K562 (cell line): ENCODE data around the gene FAM240A. TPM values are rescaled to one million over a fixed set of nuclear protein-coding genes. Genes with fewer than 3 reads are reported as not detected.

Source experiments
- DMBX1 ChIP-seq: fragments of 250-450 bp; sonication (Bioruptor Pico); IDR thresholded peaks from 2 replicates; pipeline ENCODE4 v1.8.0; 2022; ENCODE audit warnings: inconsistent platforms, mild to moderate bottlenecking, moderate library complexity, borderline replicate concordance
- MTA3 ChIP-seq: fragments of 450-650 bp; formaldehyde crosslinking; IDR thresholded peaks from 2 replicates; pipeline ENCODE4 v1.6.1; 2017; ENCODE audit warnings: mild to moderate bottlenecking, borderline replicate concordance
- MTF1 ChIP-seq: fragments of 250-450 bp; sonication (Bioruptor Pico); IDR thresholded peaks from 2 replicates; pipeline ENCODE4 v1.9.0; 2021; ENCODE audit warnings: moderate library complexity, mild to moderate bottlenecking, inconsistent platforms, borderline replicate concordance
- MYNN ChIP-seq, 2 experiments: sonication (generic); formaldehyde crosslinking in 1 of 2; IDR thresholded peaks; 2 replicates each; pipeline versions ENCODE4 v1.5.0 to v1.6.1; 2016 to 2020; ENCODE audit warnings: antibody characterized with exemption in 1 of 2, missing genetic modification reagents in 1 of 2
- NFE2 ChIP-seq: IDR thresholded peaks from 2 replicates; pipeline ENCODE4 v1.6.1; 2014; ENCODE audit warnings: antibody characterized with exemption, low read depth
- NFRKB ChIP-seq: fragments of 450-650 bp; IDR thresholded peaks from 2 replicates; pipeline ENCODE4 v1.6.1; 2016; ENCODE audit warnings: low read depth
- PML ChIP-seq: IDR thresholded peaks from 2 replicates; pipeline ENCODE4 v1.6.1; 2012; ENCODE audit warnings: low read length, inconsistent platforms
- PTTG1 ChIP-seq: fragments of 450-650 bp; IDR thresholded peaks from 2 replicates; pipeline ENCODE4 v1.6.1; 2016; ENCODE audit warnings: low read depth, mild to moderate bottlenecking, missing genetic modification characterization, missing compliant biosample characterization
- RAD21 ChIP-seq, 2 experiments: fragments of 250-450 bp in 1 of 2; fragments of 450-650 bp in 1 of 2; sonication (Bioruptor Pico) in 1 of 2; formaldehyde crosslinking in 1 of 2; IDR thresholded peaks in 1 of 2; conservative IDR thresholded peaks in 1 of 2; 2 replicates each; pipeline versions ENCODE4 v1.4.0 to v1.8.0; 2020 to 2022; ENCODE audit warnings: mild to moderate bottlenecking in 2 of 2, moderate library complexity in 1 of 2
- SMAD4 ChIP-seq: fragments of 250-450 bp; sonication (Bioruptor Pico); conservative IDR thresholded peaks from 2 replicates; pipeline ENCODE4 v1.8.0; 2021; ENCODE audit warnings: inconsistent platforms, mild to moderate bottlenecking, moderate library complexity
- WHSC1 ChIP-seq: IDR thresholded peaks from one replicate; pipeline ENCODE4 v1.6.1; 2012; ENCODE audit warnings: low read length, control low read depth, inconsistent platforms
- YY1 ChIP-seq, 3 experiments: IDR thresholded peaks; 2 replicates each; pipeline ENCODE4 v1.6.1; 2011; ENCODE audit warnings: low read length in 2 of 3, mild to moderate bottlenecking in 2 of 3, moderate library complexity in 2 of 3, borderline replicate concordance in 1 of 3, control low read depth in 1 of 3, low read depth in 1 of 3; ENCODE audit not compliant: insufficient read depth in 3 of 3, insufficient replicate concordance in 2 of 3, control insufficient read depth in 1 of 3, insufficient read length in 1 of 3; ENCODE audit errors: extremely low read depth in 1 of 3
- ZNF134 ChIP-seq: fragments of 250-450 bp; sonication (Bioruptor Pico); conservative IDR thresholded peaks from 2 replicates; pipeline ENCODE4 v1.4.0; 2020
- ZNF174 ChIP-seq: fragments of 250-450 bp; sonication (Bioruptor Pico); IDR thresholded peaks from 2 replicates; pipeline ENCODE4 v1.4.0; 2020; ENCODE audit warnings: mild to moderate bottlenecking
- ZNF263 ChIP-seq: sonication (generic); formaldehyde crosslinking; IDR thresholded peaks from 2 replicates; pipeline ENCODE4 v1.8.0; 2022; ENCODE audit warnings: mild to moderate bottlenecking, missing genetic modification reagents, borderline replicate concordance
- polyA plus RNA-seq, 8 experiments: library from polyadenylated mRNA; depleted of rRNA in 4 of 8; stranded (reverse) in 5 of 8; unstranded in 3 of 8; fragments of >200 nt; fragmentation: Nextera tagmentation in 2 of 8; fragmentation: Illumina TruSeq in 1 of 8; extraction: Ambion mirVana in 2 of 8; extraction: Trizol in 1 of 8; gene quantifications; 2 replicates each; pipeline versions ENCODE4 v1.2.1 to v1.2.3, GENCODE V29; 2011 to 2014; ENCODE audit warnings: inconsistent platforms in 1 of 8, missing spikeins in 1 of 8
- total RNA-seq, 7 experiments: library from RNA; depleted of rRNA in 6 of 7; stranded (reverse); fragments of >200 nt in 6 of 7; fragmentation: Illumina TruSeq in 2 of 7; extraction: Trizol in 2 of 7; gene quantifications; 2 replicates each; pipeline versions ENCODE4 v1.2.1 to v1.2.3, GENCODE V29; 2011 to 2021; ENCODE audit warnings: low replicate concordance in 1 of 7
- TF ChIP-seq, protein P1 (sequence below), 2 experiments: fragments of 200-800 bp in 1 of 2; sonication (Bioruptor generic) in 1 of 2; sonication (generic) in 1 of 2; formaldehyde crosslinking in 1 of 2; IDR thresholded peaks in 1 of 2; conservative IDR thresholded peaks in 1 of 2; 2 replicates each; pipeline versions ENCODE4 v1.5.0 to v1.6.1; 2016 to 2020; ENCODE audit warnings: missing compliant biosample characterization in 1 of 2, missing genetic modification characterization in 1 of 2, missing genetic modification reagents in 1 of 2
- TF ChIP-seq, protein P2 (sequence below): fragments of 450-650 bp; IDR thresholded peaks from 2 replicates; pipeline ENCODE4 v1.6.1; 2016; ENCODE audit warnings: missing biosample characterization, missing genetic modification characterization
- TF ChIP-seq, protein P3 (sequence below): sonication (generic); formaldehyde crosslinking; IDR thresholded peaks from 2 replicates; pipeline ENCODE4 v1.8.1; 2023; ENCODE audit warnings: mild to moderate bottlenecking, missing genetic modification reagents

Gene FAM240A
- total and polyA plus RNA-seq, 9 of the 15 experiments (the other 6 are each of a cell fraction or from before 2014, with no cell fraction given) = not detected

DNA sequence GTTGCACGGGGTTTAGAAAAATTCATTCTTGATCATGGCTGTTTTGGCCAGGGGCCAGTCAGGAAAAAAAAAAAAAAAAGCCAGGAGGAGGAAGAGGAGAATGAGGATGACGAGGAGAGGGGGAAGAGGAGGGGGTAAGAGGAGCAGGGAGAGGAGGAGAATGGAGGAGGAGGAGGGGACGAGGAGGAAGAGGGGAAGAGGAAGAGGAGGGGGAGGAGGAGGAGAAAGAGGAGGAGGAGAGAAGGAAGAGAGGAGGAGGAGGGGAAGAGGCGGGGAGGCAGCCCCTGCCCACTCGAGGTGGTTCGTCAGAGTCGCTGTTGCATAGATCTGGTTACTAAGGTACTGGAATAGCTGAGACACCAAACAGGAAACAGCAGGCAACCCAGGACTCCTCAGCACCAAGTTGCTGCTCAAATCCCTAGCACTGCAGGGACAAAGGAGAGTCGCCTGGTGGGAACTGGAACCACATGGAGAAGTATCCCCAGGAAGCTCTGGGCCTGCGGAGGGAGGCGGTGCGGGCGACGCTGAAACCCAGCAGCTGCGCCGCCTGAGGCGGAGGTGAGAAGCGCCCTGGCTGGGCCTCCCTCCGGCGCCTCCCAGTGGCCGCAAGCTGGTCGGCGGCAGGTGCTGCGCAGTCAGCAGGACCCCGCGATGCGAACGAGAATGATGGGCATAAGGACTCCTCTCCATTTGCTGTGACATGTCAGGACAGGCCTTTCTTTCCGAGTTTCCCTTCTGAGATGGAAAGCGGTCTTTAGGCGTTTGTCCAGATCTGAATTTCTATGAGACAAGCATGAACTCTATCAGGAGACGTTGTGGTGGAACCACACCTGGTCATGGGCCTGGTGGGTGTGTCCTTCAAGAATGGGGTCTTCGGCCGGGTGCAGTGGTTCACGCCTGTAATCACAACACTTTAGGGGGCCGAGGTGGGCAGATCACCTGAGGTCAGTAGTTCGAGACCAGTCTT lies 17.5 kb downstream of the FAM240A start (continued):
- TF ChIP-seq, protein P1, sequence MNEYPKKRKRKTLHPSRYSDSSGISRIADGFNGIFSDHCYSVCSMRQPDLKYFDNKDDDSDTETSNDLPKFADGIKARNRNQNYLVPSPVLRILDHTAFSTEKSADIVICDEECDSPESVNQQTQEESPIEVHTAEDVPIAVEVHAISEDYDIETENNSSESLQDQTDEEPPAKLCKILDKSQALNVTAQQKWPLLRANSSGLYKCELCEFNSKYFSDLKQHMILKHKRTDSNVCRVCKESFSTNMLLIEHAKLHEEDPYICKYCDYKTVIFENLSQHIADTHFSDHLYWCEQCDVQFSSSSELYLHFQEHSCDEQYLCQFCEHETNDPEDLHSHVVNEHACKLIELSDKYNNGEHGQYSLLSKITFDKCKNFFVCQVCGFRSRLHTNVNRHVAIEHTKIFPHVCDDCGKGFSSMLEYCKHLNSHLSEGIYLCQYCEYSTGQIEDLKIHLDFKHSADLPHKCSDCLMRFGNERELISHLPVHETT (CRISPR knock-in tag; conservative IDR thresholded peaks at IDR 0.05 in 1 of 2, IDR thresholded peaks at IDR 0.05 in 1 of 2) = no peak
- TF ChIP-seq NFE2 = no peak
- TF ChIP-seq, protein P2, sequence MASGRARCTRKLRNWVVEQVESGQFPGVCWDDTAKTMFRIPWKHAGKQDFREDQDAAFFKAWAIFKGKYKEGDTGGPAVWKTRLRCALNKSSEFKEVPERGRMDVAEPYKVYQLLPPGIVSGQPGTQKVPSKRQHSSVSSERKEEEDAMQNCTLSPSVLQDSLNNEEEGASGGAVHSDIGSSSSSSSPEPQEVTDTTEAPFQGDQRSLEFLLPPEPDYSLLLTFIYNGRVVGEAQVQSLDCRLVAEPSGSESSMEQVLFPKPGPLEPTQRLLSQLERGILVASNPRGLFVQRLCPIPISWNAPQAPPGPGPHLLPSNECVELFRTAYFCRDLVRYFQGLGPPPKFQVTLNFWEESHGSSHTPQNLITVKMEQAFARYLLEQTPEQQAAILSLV = no peak
- peak; percentile 57; the same call in 1 of the 2 replicates for TF ChIP-seq MTA3
- TF ChIP-seq MYNN (IDR thresholded peaks at IDR 0.05) = no peak
- TF ChIP-seq MYNN (CRISPR knock-in tag; IDR thresholded peaks at IDR 0.05) = no peak
- TF ChIP-seq PML = no peak
- no peak for TF ChIP-seq WHSC1
- peak in 2 of 3 experiments; percentile 49 to 69 for TF ChIP-seq YY1 (IDR thresholded peaks at IDR 0.05; ENCODE audit: borderline replicate concordance in 1 of 3, control insufficient read depth in 1 of 3, extremely low read depth in 1 of 3, insufficient read depth in 3 of 3, insufficient read length in 1 of 3, insufficient replicate concordance in 2 of 3, low read depth in 1 of 3, low read length in 2 of 3)
- no peak for TF ChIP-seq PTTG1
- no peak for TF ChIP-seq ZNF134 (CRISPR knock-in tag)
- peak; percentile 95 to 96 for TF ChIP-seq RAD21 (CRISPR knock-in tag; conservative IDR thresholded peaks at IDR 0.05 in 1 of 2, IDR thresholded peaks at IDR 0.05 in 1 of 2)
- 0 out of 2 replicates have a peak, but pooled peaks have one; percentile 36 for TF ChIP-seq SMAD4
- TF ChIP-seq ZNF263 (CRISPR knock-in tag) = peak; percentile 30; the same call in 1 of the 2 replicates
- TF ChIP-seq MTF1 (CRISPR knock-in tag) = no peak
- TF ChIP-seq ZNF174 (CRISPR knock-in tag) = no peak
- TF ChIP-seq, protein P3, sequence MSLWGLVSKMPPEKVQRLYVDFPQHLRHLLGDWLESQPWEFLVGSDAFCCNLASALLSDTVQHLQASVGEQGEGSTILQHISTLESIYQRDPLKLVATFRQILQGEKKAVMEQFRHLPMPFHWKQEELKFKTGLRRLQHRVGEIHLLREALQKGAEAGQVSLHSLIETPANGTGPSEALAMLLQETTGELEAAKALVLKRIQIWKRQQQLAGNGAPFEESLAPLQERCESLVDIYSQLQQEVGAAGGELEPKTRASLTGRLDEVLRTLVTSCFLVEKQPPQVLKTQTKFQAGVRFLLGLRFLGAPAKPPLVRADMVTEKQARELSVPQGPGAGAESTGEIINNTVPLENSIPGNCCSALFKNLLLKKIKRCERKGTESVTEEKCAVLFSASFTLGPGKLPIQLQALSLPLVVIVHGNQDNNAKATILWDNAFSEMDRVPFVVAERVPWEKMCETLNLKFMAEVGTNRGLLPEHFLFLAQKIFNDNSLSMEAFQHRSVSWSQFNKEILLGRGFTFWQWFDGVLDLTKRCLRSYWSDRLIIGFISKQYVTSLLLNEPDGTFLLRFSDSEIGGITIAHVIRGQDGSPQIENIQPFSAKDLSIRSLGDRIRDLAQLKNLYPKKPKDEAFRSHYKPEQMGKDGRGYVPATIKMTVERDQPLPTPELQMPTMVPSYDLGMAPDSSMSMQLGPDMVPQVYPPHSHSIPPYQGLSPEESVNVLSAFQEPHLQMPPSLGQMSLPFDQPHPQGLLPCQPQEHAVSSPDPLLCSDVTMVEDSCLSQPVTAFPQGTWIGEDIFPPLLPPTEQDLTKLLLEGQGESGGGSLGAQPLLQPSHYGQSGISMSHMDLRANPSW (CRISPR knock-in tag) = no peak
- no peak for TF ChIP-seq DMBX1 (CRISPR knock-in tag)
- no peak for TF ChIP-seq NFRKB
